Dedifferentiated amniotic fluid mesenchymal stem cell (primary cell): ENCODE data around the gene NUSAP1.
"Not testable (repeated sequence)": the region's sequence is repeated elsewhere in the genome, so short reads cannot be mapped to it uniquely, and the experiment has no call there.

Experiments used
- DNase-seq: peaks from one replicate; pipeline ENCODE4 v3.0.0-alpha.2; 2016; ENCODE audit errors: extremely low spot score

NUSAP1 gene, protein sequence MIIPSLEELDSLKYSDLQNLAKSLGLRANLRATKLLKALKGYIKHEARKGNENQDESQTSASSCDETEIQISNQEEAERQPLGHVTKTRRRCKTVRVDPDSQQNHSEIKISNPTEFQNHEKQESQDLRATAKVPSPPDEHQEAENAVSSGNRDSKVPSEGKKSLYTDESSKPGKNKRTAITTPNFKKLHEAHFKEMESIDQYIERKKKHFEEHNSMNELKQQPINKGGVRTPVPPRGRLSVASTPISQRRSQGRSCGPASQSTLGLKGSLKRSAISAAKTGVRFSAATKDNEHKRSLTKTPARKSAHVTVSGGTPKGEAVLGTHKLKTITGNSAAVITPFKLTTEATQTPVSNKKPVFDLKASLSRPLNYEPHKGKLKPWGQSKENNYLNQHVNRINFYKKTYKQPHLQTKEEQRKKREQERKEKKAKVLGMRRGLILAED

DNA sequence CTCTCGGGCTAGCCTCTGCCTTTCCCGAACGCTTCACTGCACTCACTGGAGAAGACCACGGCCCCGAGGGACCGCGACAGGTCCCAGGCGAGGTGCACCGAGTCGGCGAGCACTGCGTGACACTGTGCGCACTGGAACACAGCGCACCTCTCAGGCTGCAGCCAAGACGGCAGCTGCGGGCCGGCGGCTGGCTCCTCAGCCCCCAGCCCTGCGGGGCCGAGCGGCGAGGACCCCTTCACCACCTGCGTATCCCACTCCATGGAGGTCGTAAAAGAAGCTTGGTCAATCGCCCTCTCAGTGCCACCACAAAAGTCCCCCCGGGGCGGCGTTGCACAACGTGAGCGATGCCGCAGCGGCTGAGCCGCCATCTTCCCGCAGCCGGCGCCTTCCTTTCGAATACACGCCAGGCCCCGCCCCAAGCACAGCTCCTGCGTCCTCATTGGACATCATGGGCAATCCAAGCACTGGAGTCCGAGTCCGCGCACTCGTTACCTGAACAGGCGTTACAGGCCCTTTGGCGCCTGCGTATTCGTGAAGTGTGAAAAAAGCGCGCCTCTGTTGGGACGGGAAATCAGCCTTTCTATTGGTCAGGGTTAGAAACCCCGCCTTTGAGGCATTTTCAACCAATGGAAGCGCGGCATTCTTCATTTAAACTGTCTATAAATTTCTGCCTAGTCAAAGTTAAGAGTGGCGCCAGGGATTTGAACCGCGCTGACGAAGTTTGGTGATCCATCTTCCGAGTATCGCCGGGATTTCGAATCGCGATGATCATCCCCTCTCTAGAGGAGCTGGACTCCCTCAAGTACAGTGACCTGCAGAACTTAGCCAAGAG is at the start of gene NUSAP1, which contains the start of gene OIP5:
NUSAP1 (plus strand) TSS at position 688 of the 832 bp plus-strand sequence; CDS start at position 765, 77 bp downstream.
OIP5 (minus strand) TSS at position 398 of the 832 bp plus-strand sequence; CDS start at position 368, 30 bp downstream.
- DNase-seq = peak; percentile 99

DNA sequence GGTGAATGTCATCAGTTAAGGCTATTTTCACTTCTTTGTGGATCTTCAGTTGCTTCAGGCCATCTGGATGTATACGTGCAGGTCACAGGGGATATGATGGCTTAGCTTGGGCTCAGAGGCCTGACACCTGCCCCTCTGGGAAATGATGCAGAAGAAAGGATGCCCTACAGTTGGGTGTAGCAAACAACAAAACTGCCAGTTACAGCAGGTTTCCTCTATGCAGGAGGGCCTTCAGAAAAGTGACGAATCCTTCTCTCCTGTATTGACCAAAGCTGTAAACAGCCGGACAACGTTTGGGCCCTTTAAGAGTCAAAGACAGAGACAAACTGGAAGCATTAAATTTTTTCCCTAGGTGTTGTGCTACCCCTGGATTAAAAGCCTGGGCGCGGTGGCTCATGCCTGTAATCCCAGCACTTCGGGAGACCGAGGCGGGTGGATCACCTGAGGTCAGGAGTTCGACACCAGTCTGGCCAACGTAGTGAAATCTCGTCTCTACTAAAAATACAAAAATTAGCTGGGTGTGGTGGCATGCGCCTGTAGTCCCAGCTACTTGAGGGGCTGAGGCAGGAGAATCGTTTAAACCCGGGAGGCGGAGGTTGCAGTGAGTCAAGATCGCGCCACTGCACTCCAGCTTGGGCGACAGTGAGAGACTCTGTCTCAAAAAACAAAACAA is 49.6 kb upstream of the NUSAP1 start:
- DNase-seq = not testable (repeated sequence)

DNA sequence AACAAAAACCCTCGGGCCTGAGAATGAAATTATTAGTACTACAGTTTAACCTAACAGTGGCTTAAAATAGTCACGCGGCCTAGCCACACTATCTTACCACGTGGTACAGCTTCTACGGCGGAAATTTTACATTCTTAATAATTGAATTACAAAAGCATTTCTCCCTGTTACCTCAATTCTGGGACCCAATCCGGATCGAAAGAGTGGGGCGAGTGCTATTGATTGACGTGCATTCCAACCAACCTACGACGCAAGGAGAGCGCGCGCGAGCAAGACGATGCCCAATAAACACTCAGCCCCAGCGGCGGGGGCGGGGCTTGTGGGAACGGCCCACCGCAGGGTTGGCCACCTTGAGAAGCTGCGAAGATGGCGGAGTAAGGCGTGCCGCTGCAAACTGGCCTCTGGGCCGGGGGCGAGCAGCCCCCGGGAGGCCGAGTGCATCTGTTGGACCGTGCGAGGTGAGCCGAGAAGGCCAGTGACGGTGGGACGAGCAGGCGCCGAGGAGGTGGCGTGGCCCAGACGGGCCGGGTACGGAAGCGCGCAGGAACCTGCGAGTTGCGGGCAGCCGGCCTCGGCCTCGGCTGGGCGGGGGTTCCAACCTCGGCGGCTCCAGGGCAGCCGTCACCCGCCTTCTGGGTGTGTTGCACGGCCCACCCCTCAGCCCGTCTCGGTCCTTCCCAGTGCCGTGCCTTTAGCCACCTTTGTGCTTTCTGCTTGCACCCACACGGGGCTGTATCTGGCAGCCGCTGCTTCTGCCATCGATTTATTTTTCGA is 48.8 kb upstream of the NUSAP1 start:
- peak; percentile 100 for DNase-seq

- DNase-seq = no peak
These were observed 48.1 kb upstream of the NUSAP1 start for GRCh38 chr15:41284427-41285177.

DNA sequence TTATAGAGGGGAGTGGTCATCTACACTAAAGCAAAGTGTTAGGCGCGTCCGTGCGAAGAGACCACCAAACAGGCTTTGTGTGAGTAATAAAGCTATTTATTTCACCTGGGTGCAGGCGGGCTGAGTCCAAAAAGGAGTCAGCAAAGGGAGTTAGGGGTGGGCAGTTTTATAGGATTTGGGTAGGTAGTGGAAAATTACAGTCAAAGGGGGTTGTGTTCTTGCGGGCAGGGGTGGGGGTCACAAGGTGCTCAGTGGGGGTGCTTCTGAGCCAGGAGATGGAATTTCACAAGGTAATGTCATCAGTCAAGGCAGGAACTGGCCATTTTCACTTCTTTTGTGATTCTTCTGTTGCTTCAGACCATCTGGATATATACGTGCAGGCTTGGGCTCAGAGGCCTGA is 47.4 kb upstream of the NUSAP1 start:
- DNase-seq = no peak

- DNase-seq = no peak
These were observed 45.9 kb upstream of the NUSAP1 start for GRCh38 chr15:41286665-41287333.

DNA sequence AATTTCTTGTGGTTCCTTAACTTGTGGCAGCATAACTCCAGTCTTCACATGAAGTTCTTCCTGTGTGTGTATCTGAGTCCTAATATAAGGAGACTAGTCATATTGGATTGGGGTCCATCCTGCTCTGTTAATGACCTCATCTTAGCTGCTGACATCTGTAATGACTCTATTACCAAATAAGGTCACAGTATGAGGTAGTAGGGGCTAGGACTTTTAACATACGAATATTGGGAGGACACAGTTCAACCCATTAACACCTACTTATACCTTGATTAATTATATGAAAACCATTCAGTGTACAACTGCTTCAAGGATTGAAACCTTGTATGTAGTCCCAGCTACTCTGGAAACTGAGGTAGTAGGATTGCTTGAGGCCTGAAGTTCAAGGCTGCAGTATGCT is 44.2 kb upstream of the NUSAP1 start:
- DNase-seq = no peak

- no peak for DNase-seq
These were observed 42.7 kb upstream of the NUSAP1 start for GRCh38 chr15:41289953-41290352.

- no peak for DNase-seq
These were observed 41.5 kb upstream of the NUSAP1 start for GRCh38 chr15:41291065-41291631.

DNA sequence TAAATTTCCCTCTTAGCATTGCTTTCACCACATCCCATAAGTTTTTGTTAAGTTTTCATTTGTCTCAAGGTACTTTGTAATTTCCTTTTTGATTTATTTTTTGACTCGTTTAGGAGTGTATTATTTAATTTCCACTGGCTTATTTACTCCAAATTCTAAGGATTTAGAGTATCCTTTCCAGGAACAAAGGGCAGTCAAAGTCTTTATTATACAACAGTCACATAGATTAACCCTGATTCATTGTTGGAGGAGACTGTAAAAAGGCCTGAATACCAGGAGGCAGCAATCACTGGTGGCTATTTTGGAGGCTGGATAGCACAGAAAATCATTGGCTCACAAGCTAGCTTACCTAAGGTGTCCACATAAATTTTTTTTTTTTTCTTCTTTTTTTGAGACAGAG is 40.2 kb upstream of the NUSAP1 start:
- DNase-seq = no peak

DNA sequence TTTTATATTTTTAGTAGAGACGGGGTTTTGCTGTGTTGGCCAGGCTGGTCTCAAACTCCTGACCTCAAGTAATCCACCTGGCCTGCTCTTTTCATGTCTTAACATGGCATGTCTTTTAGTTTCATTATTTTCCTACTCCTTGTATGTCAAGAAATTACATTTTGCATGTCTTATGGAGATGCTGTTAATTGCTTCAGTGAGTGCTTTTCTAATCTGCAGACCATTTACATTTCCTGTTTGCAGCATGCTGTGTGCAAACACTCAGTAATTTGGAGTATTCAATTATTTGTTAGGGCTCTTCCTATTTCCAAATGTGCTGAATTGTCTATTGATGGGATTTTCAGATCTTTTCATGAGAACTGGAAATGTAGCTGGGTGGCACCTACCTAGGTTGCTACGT is 31.5 kb upstream of the NUSAP1 start:
- DNase-seq = not testable (repeated sequence)

GRCh38 chr15:41301587-41301986 is 31.1 kb upstream of the NUSAP1 start:
- no peak for DNase-seq

- DNase-seq = no peak
These were observed 28.4 kb upstream of the NUSAP1 start for GRCh38 chr15:41304149-41304770.

DNA sequence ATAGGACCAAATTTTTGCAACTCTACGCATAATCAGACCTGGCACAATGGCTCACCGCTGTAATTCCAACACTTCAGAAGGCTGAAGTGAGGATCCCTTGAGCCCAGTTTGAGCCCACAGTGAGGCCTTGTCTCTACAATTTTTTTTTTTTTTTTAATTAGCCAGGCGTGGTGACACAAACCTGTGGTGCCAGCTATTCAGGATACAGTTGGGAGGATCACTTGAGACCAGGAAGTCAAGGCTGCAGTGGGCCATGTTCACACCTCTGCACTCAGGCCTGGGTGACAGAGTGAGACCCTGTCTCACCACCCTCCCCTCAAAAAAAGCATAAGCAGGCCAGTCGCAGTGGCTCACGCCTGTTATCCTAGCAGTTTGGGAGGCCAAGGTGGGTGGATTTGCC is 25.0 kb upstream of the NUSAP1 start:
- no peak for DNase-seq

DNA sequence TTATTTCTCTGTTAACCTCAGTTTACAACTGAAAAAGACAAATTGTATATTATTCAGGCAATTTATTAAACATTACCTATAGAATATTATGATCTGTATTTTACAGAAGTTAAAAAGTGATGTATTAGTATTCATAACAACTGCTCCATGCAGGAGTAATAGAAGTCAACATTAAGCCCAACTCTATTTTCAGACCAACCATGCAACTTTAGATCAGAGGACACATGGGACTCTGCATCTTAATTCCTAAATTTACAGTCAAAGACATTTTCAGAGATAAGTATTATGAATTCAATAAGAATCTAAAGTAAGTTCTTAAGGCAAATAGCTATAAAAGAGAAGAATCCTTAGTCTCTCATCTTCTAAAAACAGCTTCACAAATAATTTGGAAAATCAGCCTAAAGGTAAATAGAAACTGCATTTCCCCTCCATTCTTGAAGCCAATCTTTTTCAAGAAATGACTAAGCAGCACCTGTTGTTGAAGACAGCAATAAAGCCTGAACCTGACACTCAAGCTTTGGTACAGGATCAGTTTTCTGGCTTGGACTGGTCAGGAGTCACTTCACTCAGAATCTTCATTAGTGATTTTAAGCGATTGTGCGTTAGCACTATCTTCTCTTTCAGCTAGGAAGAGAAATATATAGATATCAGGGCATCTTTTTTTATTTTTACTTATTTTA is 23.3 kb upstream of the NUSAP1 start:
- no peak for DNase-seq

DNA sequence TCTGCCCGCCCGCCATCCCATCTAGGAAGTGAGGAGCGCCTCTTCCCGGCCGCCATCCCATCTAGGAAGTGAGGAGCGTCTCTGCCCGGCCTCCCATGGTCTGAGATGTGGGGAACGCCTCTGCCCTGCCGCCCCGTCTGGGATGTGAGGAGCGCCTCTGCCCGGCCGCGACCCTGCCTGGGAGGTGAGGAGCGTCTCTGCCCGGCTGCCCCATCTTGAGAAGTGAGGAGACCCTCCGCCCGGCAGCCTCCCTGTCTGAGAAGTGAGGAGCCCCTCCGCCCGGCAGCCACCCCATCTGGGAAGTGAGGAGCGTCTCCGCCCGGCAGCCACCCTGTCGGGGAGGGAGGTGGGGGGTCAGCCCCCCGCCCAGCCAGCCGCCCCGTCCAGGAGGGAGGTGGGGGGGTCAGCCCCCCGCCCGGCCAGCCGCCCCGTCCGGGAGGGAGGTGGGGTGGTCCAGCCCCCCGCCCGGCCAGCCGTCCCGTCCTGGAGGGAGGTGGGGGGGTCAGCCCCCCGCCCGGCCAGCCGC is 11.8 kb upstream of the NUSAP1 start:
- not testable (repeated sequence) for DNase-seq

GRCh38 chr15:41323611-41324010 is 9.1 kb upstream of the NUSAP1 start:
- no peak for DNase-seq

DNA sequence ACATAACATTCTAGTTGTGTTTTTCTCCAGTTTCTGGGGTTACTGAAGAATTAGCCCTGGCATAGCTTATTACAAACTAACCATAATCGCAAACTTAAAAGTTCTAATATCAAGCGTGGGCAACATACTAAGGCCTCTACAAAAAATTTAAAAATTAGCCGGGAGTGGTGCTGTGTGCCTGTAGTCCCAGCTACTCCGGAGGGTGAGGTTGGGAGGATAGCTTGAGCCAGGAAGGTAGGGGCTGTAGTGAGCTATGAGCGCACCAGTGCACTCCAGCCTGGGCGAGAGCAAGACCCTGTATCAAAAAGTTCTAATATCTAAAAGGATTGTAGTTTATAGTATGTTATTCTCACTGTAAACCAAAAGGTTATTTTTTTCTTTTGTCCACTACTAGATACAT is 1.4 kb upstream of the NUSAP1 start:
- no peak for DNase-seq
